ENCODE measurements around the gene NUBP2.

GRCh38 chr16:1757714-1758461, 24.9 kb upstream of the NUBP2 start:
- TF ChIP-seq POLR2A (IDR thresholded peaks at IDR 0.05; ENCODE audit: low read length) (no peak), GATA1 (IDR thresholded peaks at IDR 0.05; ENCODE audit: low read depth, low read length) (no peak)
